Activated gamma-delta T cell treated with Interleukin-2 at 50 U/mL for 16 hours (primary cell): ENCODE measurements around the gene CARD11.

Experiments used
- DNase-seq: peaks from one replicate; pipeline ENCODE4 v3.0.0-alpha.2; 2020

CARD11 gene

DNA sequence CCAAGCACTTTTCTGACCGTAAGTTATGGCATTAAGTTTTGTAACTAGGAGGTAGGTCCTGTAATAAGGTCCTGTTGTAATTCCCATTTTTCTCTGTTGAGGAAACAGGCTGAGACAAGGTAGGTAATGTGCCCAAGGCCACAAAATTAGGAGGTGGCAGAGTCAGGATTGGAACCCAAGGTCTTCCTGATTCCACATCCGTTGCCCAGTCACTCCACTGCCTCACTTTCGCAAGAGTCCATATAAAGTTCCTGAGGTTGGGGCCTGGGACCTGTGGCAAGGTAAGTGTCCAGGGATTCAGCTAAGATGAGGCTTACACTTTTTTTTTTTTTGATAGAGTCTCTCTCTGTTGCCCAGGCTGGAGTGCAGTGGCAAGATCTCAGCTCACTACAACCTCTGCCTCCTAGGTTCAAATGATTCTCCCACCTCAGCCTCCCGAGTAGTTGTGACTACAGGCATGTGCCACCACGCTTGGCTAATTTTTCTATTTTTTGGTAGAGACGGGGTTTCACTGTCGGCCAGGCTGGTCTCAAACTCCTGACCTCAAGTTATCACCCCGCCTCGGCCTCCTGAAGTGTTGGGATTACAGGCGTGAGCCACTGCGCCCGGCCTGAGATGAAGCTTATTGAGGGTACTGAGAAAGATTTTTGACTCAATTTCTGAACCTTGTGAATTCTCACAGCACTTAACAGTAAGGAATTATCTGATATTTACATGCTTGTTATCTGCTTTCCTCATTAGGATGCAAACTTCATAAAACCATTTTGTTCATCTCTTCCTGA, 179.3 kb downstream of the CARD11 start:
- DNase-seq = no peak

- DNase-seq = peak; percentile 72
Observed at GRCh38 chr7:2863461-2864066, 180.1 kb downstream of the CARD11 start.

- peak; percentile 42 for DNase-seq
Observed at GRCh38 chr7:2862831-2863361, 180.8 kb downstream of the CARD11 start.

GRCh38 chr7:2861509-2861908, 182.2 kb downstream of the CARD11 start:
- DNase-seq = no peak

GRCh38 chr7:2860627-2861133, 183.0 kb downstream of the CARD11 start:
- DNase-seq = no peak

- DNase-seq = no peak
Observed at GRCh38 chr7:2859952-2860351, 183.7 kb downstream of the CARD11 start.

GRCh38 chr7:2858621-2859020, 185.0 kb downstream of the CARD11 start:
- DNase-seq = no peak

GRCh38 chr7:2856388-2857169, 187.1 kb downstream of the CARD11 start:
- DNase-seq = no peak
